Measurements from ENCODE around the gene CNNM1. TPM values are rescaled to one million over a fixed set of nuclear protein-coding genes. Genes with fewer than 3 reads are reported as not detected.
A peak's percentile ranks its signal among the peaks of the same experiment; 100 is the strongest.

Gene CNNM1
- total and polyA plus RNA-seq, 2 experiments from 2014 or later: 2.2 to 3.8 TPM

DNA sequence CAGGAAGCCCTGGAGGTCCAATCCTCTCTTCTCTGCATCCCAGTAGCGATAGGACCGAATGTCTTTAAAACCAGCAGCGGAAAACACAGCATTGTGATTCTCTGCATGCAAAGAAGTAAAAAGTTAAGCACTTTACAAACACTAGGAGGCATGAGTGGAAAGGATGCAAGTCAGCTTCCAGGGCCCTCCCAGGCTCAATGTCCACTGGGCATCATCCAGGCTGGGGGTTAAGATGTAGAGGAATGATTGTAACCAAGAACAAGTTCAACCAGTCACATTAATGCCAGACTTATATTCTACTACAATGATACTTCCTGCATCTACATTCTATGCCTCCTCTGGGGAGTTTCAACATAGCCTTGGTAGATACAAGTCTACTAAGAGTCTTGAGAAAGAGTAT lies 77.0 kb downstream of the CNNM1 start:
- H3K27ac ChIP-seq: no peak overlapping the region
- no peaks in the 10 kb centered on the region for H4K20me1 ChIP-seq (ENCODE audit: insufficient read depth, poor library complexity, severe bottlenecking)
- no peaks in the 10 kb centered on the region for H3K36me3 ChIP-seq (replicated peaks; ENCODE audit: insufficient read depth, low read depth)
- no peaks in the 10 kb centered on the region for H3K27me3 ChIP-seq
- H2AFZ ChIP-seq: no peak overlapping the region
- H3K4me1 ChIP-seq (ENCODE audit: insufficient read depth): no peaks in the 10 kb centered on the region
- H3K9me3 ChIP-seq (ENCODE audit: low read depth): no peaks in the 10 kb centered on the region
- H3K79me2 ChIP-seq: peaks cover 6% of the 10 kb centered on the region
- no peak overlapping the region for H3K4me3 ChIP-seq
- H3K9me2 ChIP-seq (replicated peaks; ENCODE audit: insufficient read depth): no peaks in the 10 kb centered on the region
- TF ChIP-seq, protein P1, sequence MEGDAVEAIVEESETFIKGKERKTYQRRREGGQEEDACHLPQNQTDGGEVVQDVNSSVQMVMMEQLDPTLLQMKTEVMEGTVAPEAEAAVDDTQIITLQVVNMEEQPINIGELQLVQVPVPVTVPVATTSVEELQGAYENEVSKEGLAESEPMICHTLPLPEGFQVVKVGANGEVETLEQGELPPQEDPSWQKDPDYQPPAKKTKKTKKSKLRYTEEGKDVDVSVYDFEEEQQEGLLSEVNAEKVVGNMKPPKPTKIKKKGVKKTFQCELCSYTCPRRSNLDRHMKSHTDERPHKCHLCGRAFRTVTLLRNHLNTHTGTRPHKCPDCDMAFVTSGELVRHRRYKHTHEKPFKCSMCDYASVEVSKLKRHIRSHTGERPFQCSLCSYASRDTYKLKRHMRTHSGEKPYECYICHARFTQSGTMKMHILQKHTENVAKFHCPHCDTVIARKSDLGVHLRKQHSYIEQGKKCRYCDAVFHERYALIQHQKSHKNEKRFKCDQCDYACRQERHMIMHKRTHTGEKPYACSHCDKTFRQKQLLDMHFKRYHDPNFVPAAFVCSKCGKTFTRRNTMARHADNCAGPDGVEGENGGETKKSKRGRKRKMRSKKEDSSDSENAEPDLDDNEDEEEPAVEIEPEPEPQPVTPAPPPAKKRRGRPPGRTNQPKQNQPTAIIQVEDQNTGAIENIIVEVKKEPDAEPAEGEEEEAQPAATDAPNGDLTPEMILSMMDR (IDR thresholded peaks at IDR 0.05; ENCODE audit: poor library complexity): no peak
- no peak for TF ChIP-seq EZH2phosphoT487 (IDR thresholded peaks at IDR 0.05; ENCODE audit: low read depth, severe bottlenecking, unreplicated experiment)
- no peak for TF ChIP-seq EZH2 (IDR thresholded peaks at IDR 0.05; ENCODE audit: borderline replicate concordance)
- no peak overlapping the region for H3K4me2 ChIP-seq
- WGBS (ENCODE audit: low lambda C conversion rate, missing lambda C conversion rate): 95% methylated on average over 3 of the region's 3 CpGs
- no peak for DNase-seq (ENCODE audit: low spot score)

DNA sequence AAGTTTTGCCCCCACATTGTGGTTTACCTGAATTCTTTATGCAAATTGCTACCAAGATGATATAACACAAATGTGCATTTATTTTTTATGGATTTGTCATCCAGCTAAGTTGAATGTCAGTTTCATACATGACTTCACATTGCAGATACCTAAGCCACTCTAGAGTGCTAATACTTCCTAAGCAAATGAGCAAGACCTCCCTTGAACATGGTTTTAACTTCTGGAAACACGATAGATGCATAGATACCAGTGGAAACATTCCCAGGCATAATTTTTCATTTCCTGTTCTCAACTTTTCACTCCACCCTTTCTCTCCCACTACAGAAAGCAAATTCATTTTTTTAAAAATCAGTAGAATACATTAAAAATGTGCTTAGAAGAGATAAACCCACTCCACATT lies 81.0 kb downstream of the CNNM1 start:
- no peak for DNase-seq (ENCODE audit: low spot score)
- Histone ChIP-seq H2AFZ (no peak overlapping the region), H3K4me1 (ENCODE audit: insufficient read depth) (no peaks in the 10 kb centered on the region), H3K79me2 (peaks cover 9% of the 10 kb centered on the region), H3K4me3 (no peak overlapping the region), H3K9me3 (ENCODE audit: low read depth) (no peaks in the 10 kb centered on the region), H4K20me1 (ENCODE audit: insufficient read depth, poor library complexity, severe bottlenecking) (no peaks in the 10 kb centered on the region), H3K36me3 (replicated peaks; ENCODE audit: insufficient read depth, low read depth) (no peaks in the 10 kb centered on the region), H3K27me3 (no peaks in the 10 kb centered on the region), H3K4me2 (no peak overlapping the region), H3K27ac (no peak overlapping the region), H3K9me2 (replicated peaks; ENCODE audit: insufficient read depth) (no peaks in the 10 kb centered on the region)
- TF ChIP-seq EZH2 (IDR thresholded peaks at IDR 0.05; ENCODE audit: borderline replicate concordance): no peak
- TF ChIP-seq, protein P1 (IDR thresholded peaks at IDR 0.05; ENCODE audit: poor library complexity): no peak
- no peak for TF ChIP-seq EZH2phosphoT487 (IDR thresholded peaks at IDR 0.05; ENCODE audit: low read depth, severe bottlenecking, unreplicated experiment)
- WGBS (ENCODE audit: low lambda C conversion rate, missing lambda C conversion rate): 65% methylated on average over 1 of the region's 1 CpG

DNA sequence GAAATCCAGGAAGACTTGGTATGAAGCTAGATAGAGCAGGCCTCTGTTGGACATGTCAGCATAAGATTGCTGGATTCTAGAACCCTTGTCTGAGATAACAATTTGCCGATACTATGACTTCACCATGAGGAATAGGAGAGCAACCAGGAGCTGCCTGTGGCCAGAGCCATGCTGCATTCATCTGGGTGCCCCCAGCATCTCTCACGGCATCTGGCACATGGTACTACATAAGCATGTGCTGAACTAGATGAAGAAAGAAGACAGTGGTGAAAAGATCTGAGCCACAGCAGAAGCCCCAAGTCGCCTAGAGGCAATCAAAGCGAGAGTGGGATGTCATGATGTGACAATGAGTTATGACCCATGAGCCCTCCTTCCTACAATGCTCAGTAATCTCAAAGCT lies 81.7 kb downstream of the CNNM1 start:
- Histone ChIP-seq H3K27ac (no peak overlapping the region), H3K4me1 (ENCODE audit: insufficient read depth) (no peaks in the 10 kb centered on the region), H3K36me3 (replicated peaks; ENCODE audit: insufficient read depth, low read depth) (no peaks in the 10 kb centered on the region), H3K9me3 (ENCODE audit: low read depth) (no peaks in the 10 kb centered on the region), H2AFZ (no peak overlapping the region), H3K9me2 (replicated peaks; ENCODE audit: insufficient read depth) (no peaks in the 10 kb centered on the region), H3K4me3 (no peak overlapping the region), H4K20me1 (ENCODE audit: insufficient read depth, poor library complexity, severe bottlenecking) (no peaks in the 10 kb centered on the region), H3K27me3 (no peaks in the 10 kb centered on the region), H3K4me2 (no peak overlapping the region), H3K79me2 (peaks cover 9% of the 10 kb centered on the region)
- DNase-seq (ENCODE audit: low spot score): no peak
- 86% methylated on average over 4 of the region's 4 CpGs for WGBS (ENCODE audit: low lambda C conversion rate, missing lambda C conversion rate)
- TF ChIP-seq, protein P1 (IDR thresholded peaks at IDR 0.05; ENCODE audit: poor library complexity): no peak
- TF ChIP-seq EZH2phosphoT487 (IDR thresholded peaks at IDR 0.05; ENCODE audit: low read depth, severe bottlenecking, unreplicated experiment): no peak

DNA sequence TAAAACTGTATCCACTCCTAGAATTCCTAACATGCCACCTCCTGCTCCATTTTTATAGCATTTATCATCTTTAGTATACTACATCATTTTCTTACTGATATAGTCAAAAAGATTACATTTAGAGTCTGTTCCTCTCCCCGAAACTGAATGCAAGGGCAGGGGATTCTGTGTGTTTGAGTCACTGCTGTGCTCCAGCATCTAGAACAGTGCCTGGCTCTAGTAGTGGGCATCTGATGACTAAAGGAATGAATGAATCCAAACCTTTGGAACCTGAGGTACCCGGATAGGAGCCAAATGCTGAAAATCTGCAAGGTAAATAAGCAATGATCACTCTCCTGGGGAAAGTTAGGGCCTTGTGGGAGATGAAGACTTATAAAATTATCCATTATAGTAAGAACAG lies 82.4 kb downstream of the CNNM1 start:
- 94% methylated on average over 2 of the region's 2 CpGs for WGBS (ENCODE audit: low lambda C conversion rate, missing lambda C conversion rate)
- Histone ChIP-seq H3K9me3 (ENCODE audit: low read depth) (no peaks in the 10 kb centered on the region), H3K9me2 (replicated peaks; ENCODE audit: insufficient read depth) (no peaks in the 10 kb centered on the region), H4K20me1 (ENCODE audit: insufficient read depth, poor library complexity, severe bottlenecking) (no peaks in the 10 kb centered on the region), H3K27ac (peak overlapping the region; percentile 13), H3K27me3 (no peaks in the 10 kb centered on the region), H3K79me2 (peaks cover 9% of the 10 kb centered on the region), H3K4me2 (no peak overlapping the region), H3K36me3 (replicated peaks; ENCODE audit: insufficient read depth, low read depth) (no peaks in the 10 kb centered on the region), H3K4me3 (no peak overlapping the region), H2AFZ (no peak overlapping the region), H3K4me1 (ENCODE audit: insufficient read depth) (no peaks in the 10 kb centered on the region)
- TF ChIP-seq, protein P1 (IDR thresholded peaks at IDR 0.05; ENCODE audit: poor library complexity): no peak
- TF ChIP-seq EZH2 (IDR thresholded peaks at IDR 0.05; ENCODE audit: borderline replicate concordance) (no peak), EZH2phosphoT487 (IDR thresholded peaks at IDR 0.05; ENCODE audit: low read depth, severe bottlenecking, unreplicated experiment) (no peak)
- DNase-seq (ENCODE audit: low spot score): no peak
